NOMO-1 treated with DMSO at 0.1 percent for 48 hours (cell line): ENCODE measurements around the gene CHEK1.
"Not testable (repeated sequence)": the region's sequence is repeated elsewhere in the genome, so short reads cannot be mapped to it uniquely, and the experiment has no call there.

Experiments used
- DNase-seq: peaks from one replicate; lab custom pipeline; 2025; ENCODE audit not compliant: unreplicated experiment; lab: John Stamatoyannopoulos, UW

Gene CHEK1

DNA sequence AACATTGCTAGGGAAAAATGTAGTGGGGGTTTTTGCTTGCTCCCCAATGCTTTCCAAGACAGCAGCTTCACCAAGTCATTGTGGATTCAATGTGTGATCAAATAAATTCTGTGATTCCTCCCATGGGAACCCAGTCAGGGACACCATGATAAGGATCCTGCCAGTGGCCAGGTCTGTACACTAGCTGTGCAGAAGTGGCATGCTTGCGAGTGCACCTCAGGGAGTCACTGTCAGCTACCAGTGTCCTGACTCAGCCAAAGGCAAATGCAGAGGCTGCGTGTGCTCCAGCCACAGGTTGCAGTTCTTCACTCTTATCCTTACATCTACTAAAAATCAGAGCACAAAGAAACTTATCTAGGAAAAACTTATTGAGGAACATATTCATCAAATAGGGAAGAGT is 65.0 kb downstream of the CHEK1 start:
- no peak for DNase-seq

- DNase-seq, result no peak
These were observed 67.9 kb downstream of the CHEK1 start for GRCh38 chr11:125692887-125693286.

DNA sequence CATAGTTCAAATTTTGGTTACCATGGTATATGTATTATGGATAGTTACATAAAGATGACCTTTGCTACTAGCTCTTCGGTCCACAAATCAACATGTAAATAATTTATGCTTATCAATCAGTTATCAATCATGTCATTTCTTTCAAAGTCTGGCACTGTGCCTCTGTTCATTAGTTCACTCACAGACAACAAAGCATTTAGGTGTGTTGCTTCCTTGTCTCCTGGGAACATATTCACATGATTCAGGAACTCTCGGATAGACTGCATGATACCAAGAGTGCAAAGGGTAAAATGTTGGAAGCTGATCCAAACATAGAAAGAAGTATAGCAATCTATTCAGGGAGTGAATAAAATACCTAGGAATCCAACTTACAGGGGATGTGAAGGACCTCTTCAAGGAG is 70.0 kb downstream of the CHEK1 start:
- no peak for DNase-seq

- no peak for DNase-seq
These were observed 76.2 kb downstream of the CHEK1 start for GRCh38 chr11:125701018-125701610.

DNA sequence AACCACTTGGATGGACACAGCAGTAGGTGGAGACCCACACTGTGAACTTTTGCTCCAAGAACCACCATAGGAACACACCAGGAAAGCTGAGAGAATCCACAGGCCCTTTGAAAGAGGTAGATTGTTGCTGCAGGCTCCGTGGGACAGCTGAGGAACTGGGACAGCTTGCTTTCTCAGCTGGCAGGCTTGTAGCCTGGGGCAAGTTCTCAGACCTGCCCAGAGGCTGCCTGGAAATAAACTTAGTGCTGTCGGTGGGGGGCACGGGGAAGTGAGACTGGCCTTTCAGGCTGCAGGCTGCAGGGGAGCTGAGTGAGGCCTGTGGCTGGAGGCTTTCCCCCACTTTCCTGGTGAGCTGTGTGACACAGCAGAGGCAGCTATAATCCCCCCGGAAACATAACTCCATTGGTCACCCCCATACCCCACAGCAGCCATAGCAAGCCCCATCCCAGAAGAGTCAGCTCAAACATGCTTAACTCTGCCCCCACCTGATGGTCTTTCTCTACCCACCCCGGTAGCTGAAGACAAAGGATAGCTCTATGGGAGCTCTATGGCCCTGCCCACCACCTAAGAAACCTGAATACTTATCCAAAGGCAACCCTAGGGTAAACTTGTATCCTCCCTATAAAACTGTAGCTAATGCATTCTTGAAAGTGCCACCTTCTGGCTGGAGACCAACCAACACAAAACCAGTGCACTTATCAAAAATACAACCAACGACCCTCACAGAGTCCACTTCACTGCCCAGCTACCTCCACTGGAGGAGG is 77.1 kb downstream of the CHEK1 start:
- DNase-seq, result peak; percentile 1

DNA sequence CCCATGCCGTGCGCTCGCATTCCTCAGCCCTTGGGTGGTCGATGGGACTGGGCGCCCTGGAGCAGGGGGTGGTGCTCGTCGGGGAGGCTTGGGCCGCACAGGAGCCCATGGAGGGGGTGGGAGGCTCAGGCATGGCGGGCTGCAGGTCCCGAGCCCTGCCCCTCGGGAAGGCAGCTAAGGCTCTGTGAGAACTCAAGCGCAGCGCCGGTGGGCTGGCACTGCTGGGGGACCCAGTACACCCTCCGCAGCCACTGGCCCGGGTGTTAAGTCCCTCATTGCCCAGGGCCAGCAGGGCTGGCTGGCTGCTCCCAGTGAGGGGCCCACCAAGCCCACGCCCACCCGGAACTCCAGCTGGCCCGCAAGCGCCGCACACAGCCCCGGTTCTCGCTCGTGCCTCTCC is 79.7 kb downstream of the CHEK1 start:
- not testable (repeated sequence) for DNase-seq

DNA sequence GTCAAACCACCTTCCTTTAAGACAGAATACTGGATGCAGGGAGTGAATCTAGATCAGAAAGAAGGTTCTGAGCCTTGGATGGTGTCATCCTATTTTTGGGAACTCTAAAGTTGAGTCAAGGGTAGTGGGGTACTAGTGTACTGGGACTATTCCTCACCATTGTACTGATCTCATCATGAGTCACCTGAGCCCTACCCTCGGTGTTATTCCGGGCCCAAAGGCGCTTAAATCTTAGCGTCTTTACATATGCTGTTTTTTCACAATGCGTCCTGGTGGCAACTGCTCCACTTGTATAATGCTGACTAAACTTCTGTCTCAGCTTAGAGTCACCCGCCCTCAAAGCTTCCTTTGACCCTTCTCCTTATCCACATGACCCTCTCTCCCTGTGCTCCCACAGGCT is 95.8 kb downstream of the CHEK1 start:
- no peak for DNase-seq

DNA sequence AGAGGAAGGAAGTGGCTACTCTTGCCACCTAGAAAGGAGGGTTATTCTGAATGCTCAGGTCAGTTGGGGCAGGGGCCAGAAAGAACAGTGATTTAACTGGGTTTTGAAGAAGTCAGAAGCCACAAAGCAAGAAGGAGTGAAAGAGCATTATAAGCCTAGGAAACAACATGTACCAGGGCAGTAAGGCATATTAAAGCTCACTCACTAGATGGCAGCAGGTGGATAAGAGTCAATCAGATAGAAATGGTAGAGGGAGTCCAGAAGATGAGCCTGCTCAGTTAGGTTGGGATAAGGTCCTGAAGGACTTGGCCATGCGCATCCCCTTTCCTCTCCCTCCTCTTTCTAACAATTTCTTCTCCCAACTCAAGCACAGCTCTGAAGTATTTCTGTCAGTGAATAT is 99.2 kb downstream of the CHEK1 start:
- peak; percentile 5 for DNase-seq
